AG09309 (cell line): ENCODE data around the gene IL34.

Source experiments
- DNase-seq: peaks from one replicate; pipeline ENCODE4 v3.0.0-alpha.2; 2010; ENCODE audit warnings: low read depth
- H3K4me3 ChIP-seq: 2 replicates; pipeline ENCODE4 v1.5.1; 2011; ENCODE audit warnings: mild to moderate bottlenecking, low read depth, low read length, moderate library complexity; ENCODE audit not compliant: control insufficient read depth
- TF ChIP-seq, protein P1 (sequence below): IDR thresholded peaks from 2 replicates; pipeline ENCODE4 v1.5.1; 2011; ENCODE audit warnings: mild to moderate bottlenecking, low read depth, low read length, inconsistent platforms; ENCODE audit not compliant: insufficient read depth, control insufficient read depth; ENCODE audit errors: missing control alignments

IL34 gene

DNA sequence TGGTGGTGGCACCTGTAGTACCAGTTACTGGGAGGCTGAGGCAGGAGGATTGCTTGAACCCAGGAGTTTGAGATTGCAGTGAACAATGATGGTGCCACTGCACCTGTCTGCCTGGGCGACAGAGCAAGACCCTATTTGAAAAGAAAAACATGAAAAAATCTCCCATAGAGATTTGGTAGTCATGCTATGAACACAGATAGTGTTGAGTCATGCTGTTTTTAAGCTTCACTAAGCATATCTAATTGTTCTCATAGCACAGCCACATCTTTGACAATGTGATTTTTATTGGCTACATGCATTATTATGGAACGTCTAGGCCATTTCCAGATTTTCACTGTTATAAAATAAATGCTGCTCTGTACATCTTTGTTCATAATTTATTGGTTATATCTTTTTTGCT lies 6.0 kb downstream of the IL34 start:
- no peak for DNase-seq
- no peak overlapping the region for H3K4me3 ChIP-seq
- TF ChIP-seq, protein P1, sequence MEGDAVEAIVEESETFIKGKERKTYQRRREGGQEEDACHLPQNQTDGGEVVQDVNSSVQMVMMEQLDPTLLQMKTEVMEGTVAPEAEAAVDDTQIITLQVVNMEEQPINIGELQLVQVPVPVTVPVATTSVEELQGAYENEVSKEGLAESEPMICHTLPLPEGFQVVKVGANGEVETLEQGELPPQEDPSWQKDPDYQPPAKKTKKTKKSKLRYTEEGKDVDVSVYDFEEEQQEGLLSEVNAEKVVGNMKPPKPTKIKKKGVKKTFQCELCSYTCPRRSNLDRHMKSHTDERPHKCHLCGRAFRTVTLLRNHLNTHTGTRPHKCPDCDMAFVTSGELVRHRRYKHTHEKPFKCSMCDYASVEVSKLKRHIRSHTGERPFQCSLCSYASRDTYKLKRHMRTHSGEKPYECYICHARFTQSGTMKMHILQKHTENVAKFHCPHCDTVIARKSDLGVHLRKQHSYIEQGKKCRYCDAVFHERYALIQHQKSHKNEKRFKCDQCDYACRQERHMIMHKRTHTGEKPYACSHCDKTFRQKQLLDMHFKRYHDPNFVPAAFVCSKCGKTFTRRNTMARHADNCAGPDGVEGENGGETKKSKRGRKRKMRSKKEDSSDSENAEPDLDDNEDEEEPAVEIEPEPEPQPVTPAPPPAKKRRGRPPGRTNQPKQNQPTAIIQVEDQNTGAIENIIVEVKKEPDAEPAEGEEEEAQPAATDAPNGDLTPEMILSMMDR = no peak

DNA sequence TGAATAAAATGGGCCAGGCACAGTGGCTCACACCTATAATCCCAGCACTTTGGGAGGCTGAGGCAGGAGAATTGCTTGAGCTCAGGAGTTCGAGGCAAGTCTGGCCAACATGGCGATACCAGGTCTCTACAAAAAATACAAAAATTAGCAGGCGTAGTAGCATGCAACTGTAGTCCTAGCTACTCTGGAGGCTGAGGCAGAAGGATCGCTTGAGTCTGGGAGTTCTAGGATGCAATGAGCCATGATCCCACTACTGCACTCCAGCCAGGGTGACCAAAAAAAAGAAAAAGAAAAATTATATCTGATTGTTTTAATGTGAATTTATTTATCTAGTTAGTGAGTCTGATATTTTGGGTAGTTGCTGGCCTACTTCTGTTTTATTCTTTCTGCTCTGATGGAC lies 7.0 kb downstream of the IL34 start:
- no peak for DNase-seq
- H3K4me3 ChIP-seq = no peak overlapping the region
- TF ChIP-seq, protein P1 = no peak

DNA sequence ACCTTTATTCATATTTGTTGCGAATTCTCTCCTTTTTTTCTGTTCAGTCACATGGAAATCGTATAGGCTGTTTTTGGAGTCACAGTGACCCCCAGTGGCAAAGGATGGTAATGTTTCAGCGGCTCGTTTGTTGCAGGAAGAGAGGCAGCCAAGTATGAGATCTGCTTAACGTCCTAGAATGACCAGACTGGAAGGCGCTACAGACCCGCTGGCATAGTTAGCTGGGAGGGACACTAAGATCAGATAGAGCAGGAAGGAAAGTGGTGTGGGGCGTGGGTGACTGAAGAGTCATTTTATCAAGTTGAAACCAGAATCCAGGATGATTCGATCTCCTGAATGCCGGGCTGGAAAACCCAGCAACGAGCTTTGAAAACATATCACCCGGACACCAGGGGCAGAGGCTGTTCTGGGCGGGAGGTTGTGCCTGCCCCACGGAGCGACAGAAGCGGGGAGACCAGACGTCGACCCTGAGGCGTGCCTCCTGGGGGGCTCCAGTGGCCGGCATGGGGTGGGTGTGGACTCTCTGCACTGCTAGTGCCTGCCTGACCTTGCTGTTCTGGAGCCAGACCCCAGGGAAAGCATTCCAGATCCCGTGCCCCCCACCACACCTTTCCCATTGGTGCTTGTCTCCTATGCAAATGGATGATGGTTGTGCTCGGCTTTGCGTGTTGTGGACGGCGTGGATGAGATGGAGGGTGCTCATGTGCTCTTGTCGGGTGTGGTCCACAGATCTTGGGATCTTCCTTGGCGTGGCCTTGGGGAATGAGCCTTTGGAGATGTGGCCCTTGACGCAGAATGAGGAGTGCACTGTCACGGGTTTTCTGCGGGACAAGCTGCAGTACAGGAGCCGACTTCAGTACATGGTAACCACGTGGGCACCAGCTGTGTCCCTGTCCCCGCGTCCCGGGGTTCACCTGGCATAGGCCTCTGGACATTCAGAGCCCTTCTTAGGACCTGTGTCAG lies 7.7 kb downstream of the IL34 start:
- TF ChIP-seq, protein P1 = peak; percentile 86
- H3K4me3 ChIP-seq = peak overlapping the region; percentile 41
- peak; percentile 34 for DNase-seq

DNA sequence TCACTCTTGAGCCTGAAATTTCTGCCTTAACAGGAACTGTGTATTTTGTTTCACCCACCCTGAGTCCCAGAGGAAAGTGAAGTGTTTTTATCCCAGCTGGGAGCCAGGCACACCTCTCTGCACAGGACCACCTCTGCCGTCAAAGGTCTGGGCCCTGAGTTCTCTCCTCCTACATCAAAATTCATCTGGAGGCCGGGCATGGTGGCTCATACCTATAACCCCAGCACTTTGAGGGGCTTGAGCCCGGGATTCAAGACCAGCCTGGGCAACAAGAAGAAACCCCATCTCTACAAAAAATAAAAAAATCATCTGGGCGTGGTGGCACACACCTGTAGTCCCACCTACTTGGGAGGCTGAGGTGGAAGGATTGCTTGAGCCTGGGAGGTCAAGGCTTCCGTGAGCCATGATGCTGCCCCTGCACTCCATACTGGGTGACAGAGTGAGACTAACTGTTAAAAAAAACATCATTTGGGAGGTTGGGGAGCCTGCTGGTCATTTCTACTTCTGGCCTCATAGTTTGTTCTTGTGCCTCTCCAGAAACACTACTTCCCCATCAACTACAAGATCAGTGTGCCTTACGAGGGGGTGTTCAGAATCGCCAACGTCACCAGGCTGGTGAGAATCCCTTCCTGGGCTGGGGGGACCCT lies 9.8 kb downstream of the IL34 start:
- H3K4me3 ChIP-seq = no peak overlapping the region
- TF ChIP-seq, protein P1 = no peak
- DNase-seq = no peak

DNA sequence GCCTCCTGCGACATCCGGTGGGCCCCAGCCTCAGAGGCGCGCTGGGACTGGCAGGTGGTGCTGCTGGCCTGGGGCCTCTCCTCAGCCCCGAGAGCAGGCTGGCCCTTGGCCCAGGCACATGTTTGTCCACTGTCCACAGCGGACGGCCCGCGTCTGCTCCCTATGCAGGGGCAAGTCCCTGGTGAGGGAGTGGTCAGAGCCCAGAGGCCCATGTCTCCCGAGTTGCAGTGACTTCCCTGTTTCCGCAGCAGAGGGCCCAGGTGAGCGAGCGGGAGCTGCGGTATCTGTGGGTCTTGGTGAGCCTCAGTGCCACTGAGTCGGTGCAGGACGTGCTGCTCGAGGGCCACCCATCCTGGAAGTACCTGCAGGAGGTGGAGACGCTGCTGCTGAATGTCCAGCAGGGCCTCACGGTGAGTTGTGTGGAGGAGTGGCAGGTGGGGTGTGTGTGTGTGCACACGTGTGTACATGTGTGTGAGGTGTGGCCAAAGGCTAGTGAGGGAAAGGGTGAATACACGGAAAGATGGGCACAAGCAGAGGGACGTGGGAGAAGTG lies 10.4 kb downstream of the IL34 start:
- DNase-seq = no peak
- H3K4me3 ChIP-seq = no peak overlapping the region
- TF ChIP-seq, protein P1 = no peak

DNA sequence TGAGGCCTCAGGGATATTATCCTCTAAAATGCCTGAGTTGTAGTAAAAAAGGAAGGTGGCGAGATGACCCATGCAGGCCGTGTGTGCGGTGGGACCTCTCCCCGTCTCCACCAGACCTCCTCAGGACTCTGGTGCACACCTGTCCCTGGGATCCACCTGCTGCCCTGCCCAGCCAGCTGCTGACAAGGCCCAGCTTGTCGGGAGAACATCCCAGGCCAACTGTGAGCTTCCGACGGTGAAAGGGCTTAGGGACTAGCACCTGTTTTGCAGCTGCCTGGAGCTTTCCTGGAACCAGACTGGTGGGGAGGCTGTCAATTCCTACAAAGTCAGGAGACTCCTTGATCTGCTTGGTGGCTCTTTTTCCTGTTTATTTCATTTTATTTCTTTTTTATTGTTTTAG lies 11.6 kb downstream of the IL34 start:
- TF ChIP-seq, protein P1 = no peak
- no peak for DNase-seq
- no peak overlapping the region for H3K4me3 ChIP-seq
